Right lobe of liver (tissue), 6 donors: ENCODE results near the gene SLC45A1. TPM values are rescaled to one million over a fixed set of nuclear protein-coding genes. Genes with fewer than 3 reads are reported as not detected.
"Not testable (repeated sequence)": the region's sequence is repeated elsewhere in the genome, so short reads cannot be mapped to it uniquely, and the experiment has no call there.

Experiments used
- ATAC-seq, 4 donors: fragments of 200-7000 bp; cut with Tn5 transposase; one replicate each; pipeline ENCODE4 v1.9.1; 2020; ENCODE audit warnings: mild to moderate bottlenecking in 4 of 4, moderate library complexity in 4 of 4
- DNase-seq, 3 donors: peaks; one replicate each; pipeline ENCODE4 v3.0.0-alpha.2; 2020
- H3K27ac ChIP-seq, 3 donors: fragments of 200-600 bp; one replicate each; pipeline ENCODE4 v1.8.0; 2022
- H3K27me3 ChIP-seq, 2 donors: fragments of 200-600 bp; one replicate each; pipeline ENCODE4 v1.8.0; 2022
- H3K36me3 ChIP-seq, 4 donors: fragments of 200-600 bp; sonication (generic) in 1 of 4; one replicate each; pipeline versions ENCODE4 v1.5.1 to v1.8.0; 2017 to 2022; ENCODE audit warnings: control low read depth in 1 of 4
- H3K4me1 ChIP-seq, 4 donors: fragments of 200-600 bp; sonication (generic) in 1 of 4; one replicate each; pipeline versions ENCODE4 v1.5.1 to v1.8.0; 2017 to 2022; ENCODE audit warnings: control low read depth in 1 of 4
- H3K4me3 ChIP-seq, 3 donors: fragments of 200-600 bp; one replicate each; pipeline ENCODE4 v1.8.0; 2022
- H3K9me3 ChIP-seq, 4 donors: fragments of 200-600 bp; sonication (generic) in 1 of 4; one replicate each; pipeline versions ENCODE4 v1.5.1 to v1.8.0; 2017 to 2022; ENCODE audit warnings: control low read depth in 1 of 4
- CTCF ChIP-seq, 4 donors: fragments of 200-600 bp in 3 of 4; fragments of 450-650 bp in 1 of 4; IDR thresholded peaks; one replicate each; pipeline versions ENCODE4 v1.5.1 to v1.8.0; 2016 to 2022; ENCODE audit warnings: antibody characterized with exemption in 4 of 4, mild to moderate bottlenecking in 2 of 4
- POLR2A ChIP-seq: fragments of 450-650 bp; IDR thresholded peaks from one replicate; pipeline ENCODE4 v1.6.1; 2017; ENCODE audit warnings: antibody characterized with exemption, mild to moderate bottlenecking
- WGBS: methylation state at CpG from one replicate; pipeline ENCODE4 v1.1.6; 2018; ENCODE audit warnings: low coverage, low lambda C conversion rate; ENCODE audit not compliant: insufficient coverage; ENCODE audit errors: missing lambda C conversion rate; 5-methylcytosine and 5-hydroxymethylcytosine counted together
- intact Hi-C, 2 donors: fragments of 100-400 bp; cut with DNase I; formaldehyde crosslinking; loops; one replicate each; pipeline versions ENCODE4 v1.11.2 to v1.14.1; 2022
- total RNA-seq, 6 experiments: library from RNA; depleted of rRNA in 2 of 6; stranded (reverse); fragments of >200 nt in 2 of 6; fragmentation: NEBNext Ultra II Directional in 3 of 6; extraction: Animal tissue kit (Norgen Biotek cat#: 25700) in 3 of 6; gene quantifications; one replicate each; pipeline versions ENCODE4 v1.1.0 to v1.2.4, GENCODE V29; 2016 to 2023
- donor health status: DM: no; HTN: yes; CAD: no.
- donor health status: DM: no; HTN: no; CAD: no.
- donor health status: DM: no; HTN: no; CAD: no.
- donor health status: DM: no; HTN: yes; CAD: no.
- donor health status: DM: no; HTN: yes; CAD: no.

SLC45A1 gene
- total RNA-seq, 6 experiments from 2014 or later: 0.13 to 0.53 (median 0.25) TPM; not detected in 1

GRCh38 chr1:8379513-8380186 lies 61.7 kb downstream of the SLC45A1 start:
- peak overlapping the region; percentile 33 to 45 (median 37) for H3K27ac ChIP-seq
- TF ChIP-seq CTCF (IDR thresholded peaks at IDR 0.05) (no peak), POLR2A (no peak)
- no peak overlapping the region for H3K4me3 ChIP-seq
- intact Hi-C loops: no loop called here
- no peaks in the 10 kb centered on the region for H3K9me3 ChIP-seq
- H3K36me3 ChIP-seq: peaks cover 0 to 12% (median 0%) of the 10 kb centered on the region in 4 donors
- WGBS: 97% methylated on average over 6 of the region's 14 CpGs
- ATAC-seq (no peak), DNase-seq (no peak)
- no peaks in the 10 kb centered on the region for H3K27me3 ChIP-seq
- H3K4me1 ChIP-seq: peaks cover 0 to 59% (median 23%) of the 10 kb centered on the region in 4 donors

GRCh38 chr1:8380310-8380709 lies 62.4 kb downstream of the SLC45A1 start:
- H3K27ac ChIP-seq: peak overlapping the region in 1 of 3 donors; percentile 45
- H3K27me3 ChIP-seq, H3K4me3 ChIP-seq, intact Hi-C loops, DNase-seq, H3K9me3 ChIP-seq, ATAC-seq: not testable (repeated sequence)
- H3K36me3 ChIP-seq: peaks cover 0 to 12% (median 0%) of the 10 kb centered on the region in 4 donors
- 73% methylated on average over 5 of the region's 6 CpGs for WGBS
- H3K4me1 ChIP-seq: peaks cover 0 to 56% (median 22%) of the 10 kb centered on the region in 4 donors

DNA sequence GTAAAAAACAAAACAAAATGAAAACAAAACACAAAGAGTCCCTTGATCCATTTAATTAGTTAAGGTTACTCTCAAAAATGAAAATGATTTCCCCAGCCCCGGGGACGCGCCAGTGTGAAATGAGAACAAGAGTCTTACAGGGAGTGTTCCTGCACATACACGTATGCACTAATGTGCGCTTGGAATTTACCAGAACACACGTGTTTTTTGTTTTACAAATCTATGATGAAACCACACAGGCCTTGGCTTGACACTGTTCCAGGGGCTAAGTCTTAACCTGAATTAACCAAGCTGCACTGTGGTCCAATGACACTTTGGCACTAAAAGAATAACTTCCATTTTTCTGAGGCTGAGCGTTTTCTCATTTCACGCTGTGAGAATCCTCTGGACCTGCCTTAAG lies 63.7 kb downstream of the SLC45A1 start:
- Histone ChIP-seq H3K36me3 (peaks cover 0 to 12% (median 0%) of the 10 kb centered on the region in 4 donors), H3K27me3 (no peaks in the 10 kb centered on the region), H3K9me3 (no peaks in the 10 kb centered on the region), H3K4me3 (no peak overlapping the region), H3K4me1 (peaks cover 0 to 57% (median 22%) of the 10 kb centered on the region in 4 donors), H3K27ac (peak overlapping the region; percentile 20 to 65 (median 21))
- ATAC-seq: peak; percentile 56 to 71 (median 66)
- no peak for DNase-seq
- TF ChIP-seq POLR2A (no peak), CTCF (IDR thresholded peaks at IDR 0.05) (no peak)
- WGBS: 39% methylated on average over 8 of the region's 8 CpGs
- intact Hi-C loops: no loop called here

GRCh38 chr1:8382051-8382505 lies 64.2 kb downstream of the SLC45A1 start:
- Histone ChIP-seq H3K4me3 (no peak overlapping the region), H3K36me3 (peaks cover 0 to 11% (median 0%) of the 10 kb centered on the region in 4 donors)
- DNase-seq: no peak

More at GRCh38 chr1:8382051-8382505, 64.2 kb downstream of the SLC45A1 start:
- H3K27me3 ChIP-seq: no peaks in the 10 kb centered on the region
- H3K9me3 ChIP-seq: no peaks in the 10 kb centered on the region
- peak; percentile 16 to 42 (median 22) for ATAC-seq
- peaks cover 0 to 62% (median 23%) of the 10 kb centered on the region in 4 donors for H3K4me1 ChIP-seq
- TF ChIP-seq POLR2A: no peak
- no peak for TF ChIP-seq CTCF (IDR thresholded peaks at IDR 0.05)
- WGBS: 95% methylated on average over 8 of the region's 9 CpGs
- intact Hi-C loops: no loop called here
- peak overlapping the region; percentile 20 to 65 (median 21) for H3K27ac ChIP-seq
